Ammon's horn (tissue), 1 donor: ENCODE results near the gene FOXO6.

Experiments
- DNase-seq: peaks from one replicate; pipeline ENCODE4 v3.0.0-alpha.2; 2016; ENCODE audit warnings: low spot score

Gene FOXO6

DNA sequence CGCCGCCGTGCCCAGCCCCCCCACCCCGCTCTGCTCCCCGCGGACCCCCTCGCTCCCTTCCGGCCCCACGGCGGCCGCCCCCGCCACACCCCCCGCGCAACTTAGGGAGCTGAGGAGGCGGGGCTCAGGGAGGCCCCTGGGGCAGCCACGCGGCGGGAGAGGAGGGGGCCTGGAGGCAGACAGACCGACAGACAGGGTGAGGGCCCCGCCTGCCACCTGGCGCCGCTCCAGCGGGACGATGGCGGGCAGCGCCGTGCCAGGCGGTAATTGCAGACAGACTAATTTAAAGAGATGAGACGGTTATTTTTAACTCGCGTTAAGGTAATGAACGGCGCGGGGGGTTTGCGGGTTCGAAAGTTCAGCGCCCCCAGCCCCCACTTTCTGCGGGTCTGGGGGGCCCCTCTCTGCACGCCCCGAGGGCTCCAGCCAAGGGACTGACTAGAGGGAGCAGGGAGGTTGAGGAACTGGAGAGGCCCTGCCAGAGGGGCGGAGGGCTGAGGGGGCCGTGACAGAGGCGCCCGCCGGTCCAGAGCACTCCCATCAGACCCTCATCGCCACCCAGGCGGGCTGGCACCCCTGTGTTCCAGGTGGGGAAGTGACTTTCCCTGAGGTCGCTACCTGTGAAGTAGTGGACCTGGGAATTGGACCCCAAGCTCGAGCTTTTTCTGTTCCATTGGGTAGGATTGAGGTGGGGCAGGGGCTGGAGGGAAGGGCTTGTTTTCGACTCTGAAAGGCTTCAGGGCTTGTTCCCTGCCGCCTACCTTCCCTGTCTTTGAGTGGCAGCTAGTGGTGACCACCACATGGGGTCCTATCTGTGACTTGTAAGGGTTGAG is 5.4 kb downstream of the FOXO6 start:
- DNase-seq, result no peak

- DNase-seq, result no peak
These were observed 6.0 kb downstream of the FOXO6 start for GRCh38 chr1:41367288-41367642.

GRCh38 chr1:41368366-41368765 is 7.1 kb downstream of the FOXO6 start:
- no peak for DNase-seq

DNA sequence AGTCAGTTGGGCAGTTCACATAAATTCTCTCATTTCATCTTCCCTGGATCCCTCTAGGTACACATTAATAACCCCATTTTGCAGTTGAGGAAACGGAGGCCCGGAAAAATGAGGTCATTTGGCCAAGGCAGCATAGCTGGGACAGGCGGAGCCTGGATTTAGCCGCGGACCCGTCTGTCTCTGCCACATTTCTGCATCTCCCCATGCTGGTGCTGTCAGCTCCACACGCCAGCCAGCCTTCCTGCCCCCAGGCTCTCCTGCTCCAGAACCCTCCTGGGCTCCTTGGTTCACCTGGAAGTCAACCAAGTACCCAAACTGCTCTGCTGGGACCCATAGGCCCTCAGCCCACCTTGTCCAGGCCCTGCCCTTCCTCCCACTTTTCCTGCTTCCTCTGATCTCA is 7.6 kb downstream of the FOXO6 start:
- DNase-seq, result peak; percentile 4

GRCh38 chr1:41369531-41369930 is 8.3 kb downstream of the FOXO6 start:
- no peak for DNase-seq

DNA sequence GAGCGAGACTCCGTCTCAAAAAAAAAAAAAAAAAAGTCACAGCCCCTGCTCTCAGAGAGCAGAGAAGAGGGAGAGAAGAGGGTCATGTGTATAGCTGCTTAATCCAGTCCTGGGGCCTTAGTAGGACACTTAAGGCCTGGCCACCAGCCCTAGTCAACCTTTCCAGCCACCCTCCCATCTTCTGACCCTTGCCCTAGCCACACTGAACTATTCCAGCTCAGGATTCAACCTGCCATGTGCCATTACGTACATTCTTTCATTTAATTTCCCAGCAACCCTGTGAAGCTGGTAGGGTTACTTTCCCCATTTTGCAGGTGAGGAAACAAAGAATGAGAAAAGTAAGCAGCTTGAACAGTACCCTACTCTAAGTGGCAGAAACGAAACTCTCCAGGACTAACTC is 9.0 kb downstream of the FOXO6 start:
- no peak for DNase-seq

DNA sequence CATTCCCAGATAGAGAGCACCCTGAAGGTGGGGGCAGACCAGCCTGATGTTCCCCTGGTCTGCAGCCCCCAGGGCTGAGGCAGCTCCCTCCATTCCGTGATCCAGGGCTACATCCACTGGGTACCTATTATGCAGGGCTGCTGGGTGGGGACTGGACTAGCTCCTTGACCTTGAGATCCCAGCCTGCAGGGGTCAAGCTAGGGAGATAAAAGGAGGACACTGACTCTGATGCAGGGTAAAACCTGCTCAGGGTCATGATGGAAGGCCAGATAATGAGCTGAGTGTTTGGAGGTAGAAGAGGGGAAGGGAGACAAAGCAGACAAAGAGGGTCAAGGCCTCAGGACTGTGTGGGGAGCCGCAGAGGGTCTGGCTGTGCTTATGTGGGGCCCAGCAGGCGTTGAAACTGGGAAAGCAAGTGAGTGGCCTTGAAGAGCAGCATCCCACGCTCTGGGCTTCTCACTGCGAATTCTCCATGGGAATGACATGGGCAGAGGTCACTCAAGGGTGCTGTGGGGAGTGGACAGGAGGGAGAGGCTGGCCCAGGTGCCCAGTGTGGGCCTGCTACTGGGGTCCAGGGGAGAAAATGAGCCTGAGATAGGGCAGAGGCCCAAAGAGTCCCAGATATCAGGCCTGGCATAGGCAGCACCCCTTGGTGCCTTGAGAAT is 9.7 kb downstream of the FOXO6 start:
- no peak for DNase-seq

GRCh38 chr1:41371630-41372599 is 10.7 kb downstream of the FOXO6 start:
- peak; percentile 87 for DNase-seq

- DNase-seq, result no peak
These were observed 11.4 kb downstream of the FOXO6 start for GRCh38 chr1:41372600-41372993.

GRCh38 chr1:41373373-41373772 is 12.1 kb downstream of the FOXO6 start:
- no peak for DNase-seq

DNA sequence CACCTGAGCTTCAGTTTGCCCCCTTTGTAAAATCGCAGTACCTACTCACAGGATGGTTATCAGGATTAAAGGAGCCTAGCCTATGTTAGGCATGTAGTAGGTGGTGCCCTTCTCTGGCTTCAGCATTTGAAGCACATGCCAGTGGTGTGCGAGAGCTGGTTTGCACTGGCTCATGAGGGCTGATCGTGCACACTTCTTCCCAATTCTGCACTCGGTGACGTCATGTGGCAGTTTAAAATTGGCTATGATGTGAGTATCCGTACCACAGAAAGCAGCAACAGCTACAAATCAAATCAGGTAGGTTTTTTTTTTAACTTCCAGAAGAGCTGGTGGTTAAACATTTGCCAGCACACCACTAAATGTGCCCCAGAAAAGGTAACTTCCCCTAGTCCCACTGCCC is 13.5 kb downstream of the FOXO6 start:
- DNase-seq, result no peak

DNA sequence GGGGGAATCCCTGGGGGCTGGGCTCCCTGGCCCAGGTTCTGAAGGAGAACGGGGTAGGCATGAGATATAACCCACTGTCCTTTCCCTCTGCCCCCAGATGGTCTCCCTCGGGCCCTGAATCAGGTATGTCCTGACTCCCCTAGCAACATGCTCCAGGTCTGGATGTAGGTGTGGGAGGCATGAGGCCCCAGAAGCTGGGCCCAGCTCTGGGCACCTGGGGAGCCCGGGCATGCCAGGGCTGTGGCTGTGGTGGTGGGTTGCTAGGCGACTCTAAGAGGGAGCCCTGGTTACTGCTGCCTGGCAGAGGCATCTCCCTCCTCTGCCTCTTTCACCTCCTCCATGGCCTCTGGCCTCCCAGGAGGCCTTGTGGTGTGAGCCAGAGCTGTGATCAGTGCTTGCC is 16.2 kb downstream of the FOXO6 start:
- no peak for DNase-seq

- DNase-seq, result no peak
These were observed 17.0 kb downstream of the FOXO6 start for GRCh38 chr1:41378222-41378621.

- no peak for DNase-seq
These were observed 17.9 kb downstream of the FOXO6 start for GRCh38 chr1:41378999-41379737.

DNA sequence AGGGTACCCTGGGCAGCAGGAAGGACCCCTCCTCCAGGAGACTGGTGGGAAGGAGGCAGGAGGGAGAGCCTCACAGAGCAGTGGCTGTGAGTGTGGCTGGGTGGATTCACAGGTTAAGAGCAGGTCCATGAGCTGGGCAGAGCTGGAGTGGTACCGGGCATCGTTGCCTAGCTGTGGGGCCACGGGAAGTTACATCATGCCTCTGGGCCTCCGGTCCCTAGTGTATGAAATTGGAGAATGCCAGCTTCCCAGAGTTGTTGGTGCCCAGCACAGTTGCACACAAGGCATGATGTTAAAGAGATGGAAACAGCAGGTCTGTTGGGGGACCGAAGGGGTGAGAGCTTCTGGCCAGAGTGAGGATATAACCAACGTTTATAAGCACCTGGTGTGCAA is 18.5 kb downstream of the FOXO6 start:
- no peak for DNase-seq

GRCh38 chr1:41380195-41380594 is 19.0 kb downstream of the FOXO6 start:
- no peak for DNase-seq

DNA sequence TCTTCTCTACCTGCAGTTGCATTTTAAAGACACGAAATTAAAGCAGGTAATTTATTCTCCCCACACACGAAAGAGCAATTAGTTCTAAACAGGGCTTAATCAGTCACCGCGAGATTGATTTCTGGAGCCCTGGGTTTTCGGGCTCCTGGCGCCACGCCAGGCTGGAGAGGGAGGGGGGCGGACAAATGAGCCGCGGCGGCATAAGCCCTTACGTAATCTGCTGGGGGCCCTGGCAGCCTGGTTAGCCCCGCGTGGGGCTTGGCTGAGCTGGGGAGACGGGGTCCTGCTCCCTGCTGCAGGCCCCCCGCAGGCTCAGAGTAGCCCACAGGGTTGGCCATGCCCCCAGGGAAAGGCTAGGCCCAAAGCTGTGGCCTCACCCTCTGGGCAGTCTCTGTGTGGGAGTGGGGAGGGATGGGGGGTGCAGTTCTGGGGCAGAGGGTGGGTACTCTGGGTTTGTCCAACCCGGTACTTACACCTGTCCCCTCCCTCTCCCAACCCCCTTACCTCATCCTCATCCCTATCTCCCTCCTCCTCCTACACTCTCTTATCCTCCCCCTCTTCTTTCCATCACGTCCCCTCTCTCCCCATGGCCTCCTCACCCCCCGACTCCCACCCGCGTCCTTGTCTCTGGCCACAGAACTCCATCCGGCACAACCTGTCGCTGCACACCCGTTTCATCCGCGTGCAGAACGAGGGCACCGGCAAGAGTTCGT is 19.9 kb downstream of the FOXO6 start:
- no peak for DNase-seq

DNA sequence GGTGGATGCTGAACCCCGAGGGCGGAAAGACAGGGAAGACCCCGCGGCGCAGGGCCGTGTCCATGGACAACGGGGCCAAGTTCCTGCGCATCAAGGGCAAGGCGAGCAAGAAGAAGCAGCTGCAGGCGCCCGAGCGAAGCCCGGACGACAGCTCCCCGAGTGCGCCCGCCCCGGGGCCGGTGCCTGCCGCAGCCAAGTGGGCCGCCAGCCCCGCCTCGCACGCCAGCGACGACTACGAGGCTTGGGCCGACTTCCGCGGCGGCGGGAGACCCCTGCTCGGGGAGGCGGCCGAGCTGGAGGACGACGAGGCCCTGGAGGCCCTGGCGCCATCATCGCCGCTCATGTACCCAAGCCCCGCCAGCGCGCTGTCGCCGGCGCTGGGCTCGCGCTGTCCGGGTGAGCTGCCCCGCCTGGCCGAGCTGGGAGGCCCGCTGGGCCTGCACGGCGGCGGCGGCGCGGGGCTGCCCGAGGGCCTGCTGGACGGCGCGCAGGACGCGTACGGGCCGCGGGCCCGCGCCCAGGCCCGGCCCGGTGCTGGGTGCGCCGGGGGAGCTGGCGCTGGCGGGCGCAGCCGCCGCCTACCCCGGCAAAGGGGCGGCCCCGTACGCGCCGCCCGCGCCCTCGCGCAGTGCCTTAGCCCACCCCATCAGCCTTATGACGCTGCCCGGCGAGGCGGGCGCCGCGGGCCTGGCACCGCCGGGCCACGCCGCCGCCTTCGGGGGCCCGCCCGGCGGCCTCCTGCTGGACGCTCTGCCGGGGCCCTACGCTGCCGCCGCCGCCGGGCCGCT is 20.7 kb downstream of the FOXO6 start:
- no peak for DNase-seq

DNA sequence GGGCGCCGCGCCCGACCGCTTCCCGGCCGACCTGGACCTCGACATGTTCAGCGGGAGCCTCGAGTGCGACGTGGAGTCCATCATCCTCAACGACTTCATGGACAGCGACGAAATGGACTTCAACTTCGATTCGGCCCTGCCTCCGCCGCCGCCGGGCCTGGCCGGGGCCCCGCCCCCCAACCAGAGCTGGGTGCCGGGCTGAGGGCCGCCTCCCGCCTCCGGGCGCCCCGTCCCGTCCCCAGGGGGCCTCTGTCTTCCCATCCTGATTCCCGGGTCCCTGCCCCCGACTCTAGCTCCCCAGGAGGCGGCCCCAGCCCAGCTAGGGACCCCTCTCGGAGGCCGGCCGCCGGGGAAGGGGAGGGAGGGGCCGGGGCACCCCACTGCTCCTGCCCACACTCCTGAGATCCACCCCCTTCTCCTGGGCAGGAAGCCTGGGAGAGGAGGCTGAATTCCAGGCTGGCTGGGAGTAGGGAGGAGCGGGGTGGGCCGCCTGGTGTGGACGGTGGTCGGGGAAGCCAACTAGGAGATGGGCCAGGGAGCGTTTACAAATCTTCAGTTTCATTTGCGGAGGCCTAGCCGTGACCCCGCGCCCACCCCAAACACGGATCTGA is 21.4 kb downstream of the FOXO6 start:
- no peak for DNase-seq
